Esophagus muscularis mucosa (tissue), 4 donors: ENCODE measurements around the gene LAPTM5. TPM values are rescaled to one million over a fixed set of nuclear protein-coding genes. Genes with fewer than 3 reads are reported as not detected.

ENCODE experiments used
- DNase-seq: peaks from one replicate; pipeline ENCODE4 v3.0.0-alpha.2; 2017; ENCODE audit errors: extremely low spot score
- H3K27ac ChIP-seq, 4 donors: fragments of 200-600 bp; sonication (generic); replicated peaks in 1 of 4; 1 replicate in 3 of 4; 2 replicates in 1 of 4; pipeline ENCODE4 v1.5.1; 2016 to 2019; ENCODE audit warnings: mild to moderate bottlenecking in 1 of 4
- H3K27me3 ChIP-seq, 4 donors: fragments of 200-600 bp; sonication (generic); one replicate each; pipeline versions ENCODE4 v1.5.1 to v1.6.0; 2016 to 2019
- H3K36me3 ChIP-seq, 4 donors: fragments of 200-600 bp; sonication (generic); one replicate each; pipeline ENCODE4 v1.5.1; 2016 to 2019
- H3K4me1 ChIP-seq, 4 donors: fragments of 200-600 bp; sonication (generic); one replicate each; pipeline ENCODE4 v1.5.1; 2016 to 2019
- H3K4me3 ChIP-seq, 4 donors: fragments of 200-600 bp; sonication (generic); 1 replicate in 2 of 4; 2 replicates in 2 of 4; pipeline ENCODE4 v1.5.1; 2016 to 2019; ENCODE audit warnings: mild to moderate bottlenecking in 4 of 4, moderate library complexity in 1 of 4
- H3K9me3 ChIP-seq, 4 donors: fragments of 200-600 bp; sonication (generic); 1 replicate in 3 of 4; 2 replicates in 1 of 4; pipeline ENCODE4 v1.5.1; 2016 to 2019
- EP300 ChIP-seq: sonication (generic); formaldehyde crosslinking; IDR thresholded peaks from one replicate; pipeline ENCODE4 v1.6.1; 2017; ENCODE audit warnings: antibody characterized with exemption
- POLR2A ChIP-seq: fragments of 450-650 bp; IDR thresholded peaks from one replicate; pipeline ENCODE4 v1.6.1; 2017; ENCODE audit warnings: antibody characterized with exemption, moderate library complexity, mild to moderate bottlenecking, low read depth
- POLR2AphosphoS5 ChIP-seq, 2 donors: sonication (generic); formaldehyde crosslinking; IDR thresholded peaks; one replicate each; pipeline ENCODE4 v1.6.1; 2017; ENCODE audit warnings: antibody characterized with exemption in 2 of 2
- WGBS: methylation state at CpG from one replicate; pipeline ENCODE4 v1.1.5; 2018; 5-methylcytosine and 5-hydroxymethylcytosine counted together
- intact Hi-C: fragments of 100-400 bp; cut with DNase I; formaldehyde crosslinking; loops from one replicate; pipeline ENCODE4 v1.15.1; 2023
- total RNA-seq, 4 donors: library from RNA; depleted of rRNA; stranded (reverse); fragments of >200 nt; gene quantifications; one replicate each; pipeline versions ENCODE4 v1.1.0 to v1.2.1, GENCODE V29; 2016
- TF ChIP-seq, protein P1 (sequence below), 3 experiments: fragments of 200-600 bp in 2 of 3; fragments of 450-650 bp in 1 of 3; sonication (generic) in 2 of 3; IDR thresholded peaks; one replicate each; pipeline ENCODE4 v1.5.1; 2017 to 2019; ENCODE audit warnings: antibody characterized with exemption in 3 of 3, mild to moderate bottlenecking in 2 of 3, moderate library complexity in 1 of 3

LAPTM5 gene
- total RNA-seq, 4 donors from 2014 or later: 32.4 to 83.7 (median 36.3) TPM

DNA sequence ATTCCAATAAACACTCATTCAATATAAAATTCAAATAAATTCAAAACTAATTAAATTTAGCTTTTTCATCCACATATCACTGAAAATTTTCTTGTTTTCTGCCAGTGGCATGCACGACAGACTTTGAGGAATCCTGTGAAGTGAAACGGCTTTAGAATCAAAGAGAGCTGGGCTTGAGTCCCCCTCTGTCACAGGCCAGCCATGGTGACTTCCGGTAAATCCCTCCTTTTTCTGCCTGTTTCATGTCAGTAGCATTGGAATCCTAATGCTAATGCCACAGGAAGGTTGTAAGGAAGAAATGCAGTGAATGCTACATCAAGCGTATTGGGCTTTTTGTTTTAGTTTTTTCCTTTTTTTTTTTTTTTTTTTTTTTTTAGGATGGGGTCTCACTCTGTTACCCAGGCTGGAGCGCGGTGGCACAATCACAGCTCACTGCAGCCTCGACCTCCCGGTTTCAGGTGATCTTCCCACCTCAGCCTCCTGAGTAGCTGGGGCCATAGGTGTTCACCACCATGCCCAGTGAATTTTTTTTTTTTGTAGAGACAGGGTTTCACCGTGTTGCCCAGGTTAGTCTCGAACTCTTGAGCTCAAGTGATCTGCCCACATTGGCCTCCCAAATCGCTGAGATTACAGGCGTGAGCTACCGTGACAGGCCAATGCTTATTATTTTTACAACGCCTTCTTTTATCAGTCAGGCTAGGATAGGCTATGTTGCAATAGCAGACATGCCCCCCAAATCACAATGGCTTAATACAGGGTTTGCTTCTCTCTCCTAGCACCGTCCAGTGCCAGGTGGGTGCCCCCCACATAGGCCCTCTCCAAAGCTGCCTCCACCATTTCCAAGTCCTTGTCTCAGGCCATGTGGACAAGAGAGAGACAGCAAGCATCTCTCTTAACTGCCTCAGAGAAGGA, 30.5 kb downstream of the LAPTM5 start:
- Histone ChIP-seq H3K27me3 (no peaks in the 10 kb centered on the region), H3K27ac (no peak overlapping the region), H3K36me3 (peaks cover 0 to 35% (median 15%) of the 10 kb centered on the region in 4 donors), H3K4me1 (peaks cover 0 to 4% (median 0%) of the 10 kb centered on the region in 4 donors), H3K9me3 (no peaks in the 10 kb centered on the region), H3K4me3 (no peak overlapping the region)
- DNase-seq: no peak
- intact Hi-C loops: no loop called here
- TF ChIP-seq POLR2AphosphoS5 (IDR thresholded peaks at IDR 0.05) (no peak), EP300 (no peak), POLR2A (no peak)
- TF ChIP-seq, protein P1, sequence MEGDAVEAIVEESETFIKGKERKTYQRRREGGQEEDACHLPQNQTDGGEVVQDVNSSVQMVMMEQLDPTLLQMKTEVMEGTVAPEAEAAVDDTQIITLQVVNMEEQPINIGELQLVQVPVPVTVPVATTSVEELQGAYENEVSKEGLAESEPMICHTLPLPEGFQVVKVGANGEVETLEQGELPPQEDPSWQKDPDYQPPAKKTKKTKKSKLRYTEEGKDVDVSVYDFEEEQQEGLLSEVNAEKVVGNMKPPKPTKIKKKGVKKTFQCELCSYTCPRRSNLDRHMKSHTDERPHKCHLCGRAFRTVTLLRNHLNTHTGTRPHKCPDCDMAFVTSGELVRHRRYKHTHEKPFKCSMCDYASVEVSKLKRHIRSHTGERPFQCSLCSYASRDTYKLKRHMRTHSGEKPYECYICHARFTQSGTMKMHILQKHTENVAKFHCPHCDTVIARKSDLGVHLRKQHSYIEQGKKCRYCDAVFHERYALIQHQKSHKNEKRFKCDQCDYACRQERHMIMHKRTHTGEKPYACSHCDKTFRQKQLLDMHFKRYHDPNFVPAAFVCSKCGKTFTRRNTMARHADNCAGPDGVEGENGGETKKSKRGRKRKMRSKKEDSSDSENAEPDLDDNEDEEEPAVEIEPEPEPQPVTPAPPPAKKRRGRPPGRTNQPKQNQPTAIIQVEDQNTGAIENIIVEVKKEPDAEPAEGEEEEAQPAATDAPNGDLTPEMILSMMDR (IDR thresholded peaks at IDR 0.05): no peak
- 87% methylated on average over 15 of the region's 15 CpGs for WGBS

DNA sequence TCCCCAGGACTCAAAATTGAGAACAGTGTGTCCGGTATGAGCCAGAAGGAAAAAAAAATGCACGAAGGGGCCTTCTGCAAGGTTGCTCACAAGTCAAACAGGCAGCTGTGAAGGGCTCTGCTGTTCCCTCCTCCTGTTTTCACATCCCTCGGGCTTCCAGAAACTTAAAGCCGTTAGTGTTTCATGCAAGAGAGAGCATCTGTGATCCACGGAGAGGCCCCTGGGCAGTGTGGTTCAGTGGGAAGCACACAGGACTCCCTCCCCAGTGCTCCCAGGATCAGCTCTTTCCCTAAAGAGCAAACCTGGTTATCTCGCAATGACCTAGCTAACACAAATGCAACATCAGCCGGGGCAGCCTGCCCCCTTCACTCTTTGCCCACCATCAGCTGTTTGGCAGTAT, 31.3 kb downstream of the LAPTM5 start:
- WGBS: 71% methylated on average over 7 of the region's 7 CpGs
- H3K4me1 ChIP-seq: peaks cover 0 to 4% (median 0%) of the 10 kb centered on the region in 4 donors
- peaks cover 0 to 35% (median 15%) of the 10 kb centered on the region in 4 donors for H3K36me3 ChIP-seq

DNA sequence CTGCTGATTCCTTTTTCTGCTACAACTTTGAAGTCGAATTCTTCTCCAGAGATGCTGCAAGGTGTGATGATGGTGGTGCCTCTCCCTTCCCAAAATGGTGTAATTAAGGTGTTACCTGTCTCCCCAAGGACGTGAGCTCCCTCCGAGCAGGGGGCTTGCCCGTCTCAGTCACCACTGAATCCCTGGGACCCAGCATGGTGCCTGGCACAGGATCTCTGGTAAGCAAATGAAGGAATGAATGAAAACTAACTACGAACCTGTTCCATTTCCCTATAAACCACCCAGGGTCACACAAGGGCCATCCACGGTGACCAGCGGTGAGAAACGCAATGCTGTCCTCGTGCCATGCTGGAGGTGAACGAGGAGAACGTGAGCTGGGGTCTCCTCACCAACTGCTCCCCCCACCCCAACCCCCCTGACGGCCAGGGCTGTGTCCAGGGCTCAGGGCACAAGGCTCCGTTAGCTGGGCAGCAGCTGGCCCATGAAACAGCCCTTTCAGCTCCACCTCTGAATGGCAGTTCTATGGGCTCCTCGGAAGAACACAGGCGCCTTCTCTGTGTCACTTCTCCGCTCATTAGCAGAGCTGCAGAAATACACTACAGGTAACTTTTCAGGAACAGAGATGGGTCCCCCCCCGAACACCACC, 32.0 kb downstream of the LAPTM5 start:
- peaks cover 0 to 4% (median 0%) of the 10 kb centered on the region in 4 donors for H3K4me1 ChIP-seq
- no peaks in the 10 kb centered on the region for H3K27me3 ChIP-seq
- 84% methylated on average over 17 of the region's 17 CpGs for WGBS
- no peaks in the 10 kb centered on the region for H3K9me3 ChIP-seq
- TF ChIP-seq EP300: no peak
- no peak for TF ChIP-seq POLR2A
- TF ChIP-seq, protein P1 (IDR thresholded peaks at IDR 0.05): no peak
- TF ChIP-seq POLR2AphosphoS5 (IDR thresholded peaks at IDR 0.05): no peak
- DNase-seq: no peak
- no peak overlapping the region for H3K27ac ChIP-seq
- intact Hi-C loops: no loop called here
- H3K36me3 ChIP-seq: peaks cover 0 to 35% (median 15%) of the 10 kb centered on the region in 4 donors
- no peak overlapping the region for H3K4me3 ChIP-seq

More for the DNA sequence above, 31.3 kb downstream of the LAPTM5 start:
- Histone ChIP-seq H3K27me3 (no peaks in the 10 kb centered on the region), H3K27ac (no peak overlapping the region), H3K9me3 (no peaks in the 10 kb centered on the region), H3K4me3 (no peak overlapping the region)
- TF ChIP-seq POLR2AphosphoS5 (IDR thresholded peaks at IDR 0.05) (no peak), EP300 (no peak), POLR2A (no peak)
- TF ChIP-seq, protein P1 (IDR thresholded peaks at IDR 0.05): no peak
- no peak for DNase-seq
- intact Hi-C loops: no loop called here

DNA sequence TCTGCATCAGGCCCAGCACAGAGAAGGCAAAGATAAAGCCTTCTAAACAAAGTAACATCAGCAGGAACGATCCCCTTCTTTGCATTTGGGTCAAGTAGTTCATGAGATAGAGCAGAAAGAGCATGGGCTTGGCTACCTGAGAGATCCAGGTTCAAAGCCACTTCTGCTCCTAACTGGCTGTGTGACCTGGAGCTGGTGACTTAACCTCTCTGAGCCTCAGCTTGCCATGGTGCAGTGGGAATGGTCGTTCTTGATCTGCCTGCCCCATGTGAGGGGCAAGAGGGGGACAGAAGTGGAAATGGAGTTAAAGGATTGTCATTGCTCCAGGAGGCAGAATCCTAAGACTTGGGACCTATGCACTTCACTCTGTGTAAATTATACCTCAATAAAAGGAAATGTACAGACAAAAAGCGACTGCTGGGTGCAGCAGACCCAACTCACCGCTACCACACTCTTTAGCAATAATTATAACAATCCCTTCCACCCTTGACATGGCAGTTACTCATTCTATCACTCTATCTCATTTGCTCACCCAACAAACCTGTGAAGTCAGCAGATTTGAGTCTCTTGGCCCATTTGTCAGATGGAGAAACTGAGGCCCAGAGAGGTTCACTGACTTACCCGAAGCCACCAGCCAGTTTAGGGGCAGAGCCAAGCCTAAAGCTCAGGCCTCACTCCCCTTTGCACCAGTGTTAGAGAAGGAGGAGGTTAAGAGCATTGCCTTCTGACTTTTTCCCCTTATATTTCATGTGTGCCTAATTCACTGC, 32.7 kb downstream of the LAPTM5 start:
- Histone ChIP-seq H3K36me3 (peaks cover 0 to 35% (median 15%) of the 10 kb centered on the region in 4 donors), H3K4me3 (no peak overlapping the region), H3K4me1 (peaks cover 0 to 3% (median 0%) of the 10 kb centered on the region in 4 donors), H3K27ac (no peak overlapping the region), H3K27me3 (no peaks in the 10 kb centered on the region), H3K9me3 (no peaks in the 10 kb centered on the region)
- TF ChIP-seq, protein P1 (IDR thresholded peaks at IDR 0.05): no peak
- TF ChIP-seq POLR2A (no peak), EP300 (no peak), POLR2AphosphoS5 (IDR thresholded peaks at IDR 0.05) (no peak)
- intact Hi-C loops: loop anchor here (5.0 kb wide), 1 partner anchor 207 kb away; no protein-coding TSS in a partner anchor
- DNase-seq: no peak
- WGBS: 92% methylated on average over 5 of the region's 5 CpGs
